Activated T-cell treated with anti-CD3 and anti-CD28 coated beads, Interleukin-2, amount 50 U/mL, for 24 hours (primary cell): ENCODE results near the gene PLIN5.
"Not testable (repeated sequence)": the region's sequence is repeated elsewhere in the genome, so short reads cannot be mapped to it uniquely, and the experiment has no call there.

Source experiments
- DNase-seq: peaks from one replicate; pipeline ENCODE4 v3.0.0-alpha.2; 2020
- H3K27ac Mint-ChIP-seq: 2 replicates; pipeline ENCODE4 v1.8.0; 2020; ENCODE audit warnings: mild to moderate bottlenecking, mixed read lengths
- H3K27me3 Mint-ChIP-seq: 2 replicates; pipeline ENCODE4 v1.8.0; 2020; ENCODE audit warnings: mixed read lengths
- H3K36me3 Mint-ChIP-seq: 2 replicates; pipeline ENCODE4 v1.8.0; 2020; ENCODE audit warnings: low read depth, mixed read lengths
- H3K4me1 Mint-ChIP-seq: 2 replicates; pipeline ENCODE4 v1.8.0; 2020; ENCODE audit warnings: low read depth, mixed read lengths
- H3K4me3 Mint-ChIP-seq: 2 replicates; pipeline ENCODE4 v1.8.0; 2020; ENCODE audit warnings: mild to moderate bottlenecking, moderate library complexity, mixed read lengths
- H3K9me3 Mint-ChIP-seq: 2 replicates; pipeline ENCODE4 v1.8.0; 2020; ENCODE audit warnings: mixed read lengths

PLIN5 gene

GRCh38 chr19:4575267-4576015, 40.4 kb upstream of the PLIN5 start:
- H3K4me3 Mint-ChIP-seq: no peak overlapping the region
- DNase-seq: no peak
- peaks cover 62% of the 10 kb centered on the region for H3K27me3 Mint-ChIP-seq
- no peaks in the 10 kb centered on the region for H3K36me3 Mint-ChIP-seq
- no peaks in the 10 kb centered on the region for H3K9me3 Mint-ChIP-seq
- H3K27ac Mint-ChIP-seq: peak overlapping the region; percentile 11
- H3K4me1 Mint-ChIP-seq: peaks cover 9% of the 10 kb centered on the region

GRCh38 chr19:4573682-4574081, 38.7 kb upstream of the PLIN5 start:
- H3K4me3 Mint-ChIP-seq: no peak overlapping the region
- peaks cover 9% of the 10 kb centered on the region for H3K4me1 Mint-ChIP-seq
- no peak overlapping the region for H3K27ac Mint-ChIP-seq
- DNase-seq: no peak
- no peaks in the 10 kb centered on the region for H3K36me3 Mint-ChIP-seq
- H3K27me3 Mint-ChIP-seq: peaks cover 46% of the 10 kb centered on the region
- H3K9me3 Mint-ChIP-seq: no peaks in the 10 kb centered on the region

DNA sequence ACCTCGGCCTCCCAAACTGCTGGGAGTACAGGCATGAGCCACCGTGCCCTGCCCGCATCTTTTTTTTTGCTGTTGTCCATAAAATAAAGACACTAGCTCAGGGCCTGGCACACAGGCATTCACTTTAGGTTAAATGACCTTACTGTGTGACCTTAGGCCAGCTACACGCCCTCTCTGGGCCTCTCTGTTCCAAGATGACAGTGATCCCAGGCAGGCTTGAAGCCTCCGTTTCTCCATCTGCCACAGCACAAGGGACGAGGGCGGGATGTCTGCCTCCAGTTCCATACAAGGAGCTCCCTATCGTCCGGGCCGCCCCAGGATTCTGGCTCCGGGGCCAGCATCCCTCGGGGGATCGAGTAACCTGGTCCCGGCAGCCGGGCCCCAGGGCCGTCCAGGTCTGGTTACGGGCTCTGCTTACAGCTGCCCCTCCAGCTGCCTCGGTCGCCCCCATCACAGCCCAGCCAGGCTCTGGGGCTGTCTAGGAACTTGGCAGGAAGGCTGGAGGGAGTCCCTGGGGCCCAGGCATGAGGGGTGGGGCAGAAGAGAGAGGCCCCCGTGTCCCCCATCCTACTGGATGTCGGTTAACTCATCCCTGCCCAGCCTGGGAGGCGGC, 36.4 kb upstream of the PLIN5 start:
- no peaks in the 10 kb centered on the region for H3K9me3 Mint-ChIP-seq
- no peaks in the 10 kb centered on the region for H3K36me3 Mint-ChIP-seq
- H3K4me1 Mint-ChIP-seq: peaks cover 9% of the 10 kb centered on the region
- no peak for DNase-seq
- H3K4me3 Mint-ChIP-seq: no peak overlapping the region
- H3K27me3 Mint-ChIP-seq: peaks cover 39% of the 10 kb centered on the region
- no peak overlapping the region for H3K27ac Mint-ChIP-seq

DNA sequence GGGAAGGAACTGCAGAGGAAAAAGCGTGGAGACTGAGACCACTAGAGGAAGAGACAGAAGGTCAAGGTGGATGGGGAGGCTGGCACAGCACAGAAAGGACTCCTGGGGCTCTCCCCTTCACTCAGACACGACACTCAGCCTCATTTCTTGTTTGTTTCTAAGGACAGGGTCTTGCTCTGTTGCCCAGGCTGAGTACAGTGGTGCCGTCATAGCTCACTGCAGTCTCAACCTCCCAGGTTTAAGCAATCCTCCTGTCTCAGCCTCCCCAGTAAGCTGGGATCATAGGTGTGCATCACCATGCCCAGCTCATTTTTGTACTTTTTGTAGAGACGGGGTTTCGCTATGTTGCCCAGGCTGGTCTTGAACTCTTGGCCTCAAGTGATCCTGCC, 35.9 kb upstream of the PLIN5 start:
- no peak overlapping the region for H3K27ac Mint-ChIP-seq
- no peaks in the 10 kb centered on the region for H3K9me3 Mint-ChIP-seq
- no peak overlapping the region for H3K4me3 Mint-ChIP-seq
- peaks cover 34% of the 10 kb centered on the region for H3K27me3 Mint-ChIP-seq
- no peak for DNase-seq
- H3K36me3 Mint-ChIP-seq: no peaks in the 10 kb centered on the region
- H3K4me1 Mint-ChIP-seq: peaks cover 7% of the 10 kb centered on the region

- H3K27ac Mint-ChIP-seq: no peak overlapping the region
- H3K4me3 Mint-ChIP-seq: no peak overlapping the region
- no peak for DNase-seq
- H3K4me1 Mint-ChIP-seq: peaks cover 3% of the 10 kb centered on the region
- peaks cover 29% of the 10 kb centered on the region for H3K27me3 Mint-ChIP-seq
- no peaks in the 10 kb centered on the region for H3K36me3 Mint-ChIP-seq
- no peaks in the 10 kb centered on the region for H3K9me3 Mint-ChIP-seq
These were observed 35.4 kb upstream of the PLIN5 start for GRCh38 chr19:4570402-4570801.

DNA sequence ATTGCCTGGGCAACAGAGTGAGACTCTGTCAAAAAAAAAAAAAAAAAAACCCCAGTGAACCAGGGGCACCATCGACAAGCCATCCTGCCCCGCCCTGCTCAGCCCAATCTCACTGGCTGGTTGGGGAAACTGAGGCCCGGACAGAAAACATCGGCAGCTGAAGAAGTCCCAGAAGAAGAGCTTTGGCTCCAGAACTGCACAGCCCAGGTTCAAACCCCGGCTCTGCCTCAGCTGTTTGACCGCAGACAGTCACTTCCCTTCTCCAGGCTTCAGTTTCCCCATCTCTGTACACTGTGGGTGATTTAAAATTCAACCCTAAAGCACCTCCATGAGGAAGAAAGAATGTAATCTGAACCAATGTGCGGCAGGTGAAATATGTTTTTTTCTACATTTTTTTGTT, 33.9 kb upstream of the PLIN5 start:
- H3K36me3 Mint-ChIP-seq: no peaks in the 10 kb centered on the region
- no peaks in the 10 kb centered on the region for H3K4me1 Mint-ChIP-seq
- no peak for DNase-seq
- H3K27me3 Mint-ChIP-seq: peaks cover 16% of the 10 kb centered on the region
- H3K9me3 Mint-ChIP-seq: no peaks in the 10 kb centered on the region
- H3K4me3 Mint-ChIP-seq: no peak overlapping the region
- no peak overlapping the region for H3K27ac Mint-ChIP-seq

GRCh38 chr19:4567584-4568071, 32.6 kb upstream of the PLIN5 start:
- no peak overlapping the region for H3K27ac Mint-ChIP-seq
- H3K4me1 Mint-ChIP-seq: no peaks in the 10 kb centered on the region
- H3K4me3 Mint-ChIP-seq: no peak overlapping the region
- DNase-seq: peak; percentile 77
- H3K9me3 Mint-ChIP-seq: no peaks in the 10 kb centered on the region
- peaks cover 11% of the 10 kb centered on the region for H3K27me3 Mint-ChIP-seq
- H3K36me3 Mint-ChIP-seq: no peaks in the 10 kb centered on the region

- no peak overlapping the region for H3K4me3 Mint-ChIP-seq
- no peaks in the 10 kb centered on the region for H3K4me1 Mint-ChIP-seq
- no peaks in the 10 kb centered on the region for H3K9me3 Mint-ChIP-seq
- H3K36me3 Mint-ChIP-seq: no peaks in the 10 kb centered on the region
- peaks cover 11% of the 10 kb centered on the region for H3K27me3 Mint-ChIP-seq
- DNase-seq: no peak
- H3K27ac Mint-ChIP-seq: no peak overlapping the region
These were observed 31.5 kb upstream of the PLIN5 start for GRCh38 chr19:4566402-4567051.

- H3K36me3 Mint-ChIP-seq, H3K4me1 Mint-ChIP-seq, DNase-seq, H3K4me3 Mint-ChIP-seq, H3K9me3 Mint-ChIP-seq, H3K27ac Mint-ChIP-seq: not testable (repeated sequence)
- peaks cover 11% of the 10 kb centered on the region for H3K27me3 Mint-ChIP-seq
These were observed 28.5 kb upstream of the PLIN5 start for GRCh38 chr19:4563562-4563961.

- H3K27ac Mint-ChIP-seq, DNase-seq: not testable (repeated sequence)
These were observed 27.1 kb upstream of the PLIN5 start for GRCh38 chr19:4562085-4562484.

DNA sequence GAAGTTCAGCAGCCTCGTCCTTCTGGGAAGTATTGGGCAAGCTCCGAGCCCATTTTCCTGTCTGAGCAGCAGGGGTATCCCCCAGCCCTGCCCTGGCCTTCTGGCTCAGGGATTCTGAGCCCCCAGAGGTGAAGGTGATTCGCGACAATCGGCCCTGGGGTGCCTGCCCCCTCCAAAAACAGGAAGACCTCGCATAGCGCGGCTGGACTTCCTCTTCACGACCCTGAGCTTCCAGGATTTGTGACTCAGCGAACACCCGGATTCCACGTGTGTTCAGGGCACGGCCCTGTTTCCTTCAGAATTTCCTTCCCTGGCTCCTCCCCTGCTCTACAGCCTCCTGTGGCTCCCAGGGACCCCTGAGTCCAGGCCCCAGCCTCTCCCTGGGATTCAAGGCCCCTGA, 24.5 kb upstream of the PLIN5 start, which contains the start of gene SEMA6B:
SEMA6B (minus strand) TSS at position 116 of the 400 bp plus-strand sequence. CDS start 1,227 bp downstream, outside the sequence.
- H3K4me3 Mint-ChIP-seq: no peak within 1 kb of the TSS
- no peaks in the 10 kb centered on the region for H3K27me3 Mint-ChIP-seq
- no peaks in the 10 kb centered on the region for H3K9me3 Mint-ChIP-seq
- H3K36me3 Mint-ChIP-seq: no peaks in the 10 kb centered on the region
- no peak for DNase-seq
- no peaks in the 10 kb centered on the region for H3K4me1 Mint-ChIP-seq
- H3K27ac Mint-ChIP-seq: no peak within 1 kb of the TSS

More at GRCh38 chr19:4562085-4562484, 27.1 kb upstream of the PLIN5 start:
- not testable (repeated sequence) for H3K36me3 Mint-ChIP-seq, H3K4me1 Mint-ChIP-seq, H3K4me3 Mint-ChIP-seq, H3K9me3 Mint-ChIP-seq, H3K27me3 Mint-ChIP-seq

- H3K4me3 Mint-ChIP-seq: no peak overlapping the region
These were observed 23.2 kb upstream of the PLIN5 start for GRCh38 chr19:4557971-4558941.

DNA sequence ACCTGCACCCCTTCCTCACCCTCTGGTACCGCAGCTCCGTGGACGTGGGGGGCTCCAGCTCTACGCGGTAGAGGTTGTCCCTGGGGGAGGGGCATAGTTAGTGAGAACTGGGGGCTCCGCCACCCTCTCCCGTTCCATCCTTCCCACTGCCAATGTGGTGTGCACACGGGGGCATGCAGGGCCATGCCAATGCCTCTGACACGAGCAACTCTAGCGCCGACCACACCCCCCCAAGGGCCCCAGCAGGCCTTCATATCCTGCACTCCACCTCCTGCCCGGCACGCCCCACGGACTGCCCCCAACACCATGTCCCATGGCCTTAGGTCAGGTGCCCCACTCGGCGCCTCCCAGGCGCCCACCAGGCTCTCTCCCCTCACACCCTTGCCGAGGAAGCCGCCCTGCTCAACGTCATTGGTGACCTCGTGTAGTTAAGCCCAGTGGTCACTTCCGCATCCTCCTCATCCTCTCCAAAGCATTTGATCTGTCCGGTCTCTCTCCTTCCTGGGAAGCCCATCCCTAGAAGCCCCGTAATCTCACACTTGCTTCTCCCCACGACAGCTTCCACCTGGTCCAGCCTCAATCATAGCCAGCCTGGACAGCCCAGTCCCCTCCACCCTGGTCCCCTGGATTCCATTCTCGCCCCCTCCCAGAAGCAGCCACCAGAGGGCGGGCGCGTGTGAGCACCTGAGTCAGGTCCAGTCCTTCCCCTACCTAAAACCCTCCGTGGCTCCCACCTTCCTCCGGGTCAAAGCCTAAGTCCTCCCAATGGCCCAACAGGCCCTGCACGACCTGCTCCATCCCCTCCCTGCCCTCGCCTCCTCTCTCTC, 22.3 kb upstream of the PLIN5 start:
- H3K27me3 Mint-ChIP-seq: no peaks in the 10 kb centered on the region
- no peak overlapping the region for H3K27ac Mint-ChIP-seq
- H3K36me3 Mint-ChIP-seq: no peaks in the 10 kb centered on the region
- no peak for DNase-seq
- no peak overlapping the region for H3K4me3 Mint-ChIP-seq
- H3K9me3 Mint-ChIP-seq: no peaks in the 10 kb centered on the region
- no peaks in the 10 kb centered on the region for H3K4me1 Mint-ChIP-seq

More at GRCh38 chr19:4557971-4558941, 23.2 kb upstream of the PLIN5 start:
- no peak overlapping the region for H3K27ac Mint-ChIP-seq
- no peaks in the 10 kb centered on the region for H3K9me3 Mint-ChIP-seq
- no peaks in the 10 kb centered on the region for H3K27me3 Mint-ChIP-seq
- no peaks in the 10 kb centered on the region for H3K36me3 Mint-ChIP-seq
- H3K4me1 Mint-ChIP-seq: no peaks in the 10 kb centered on the region
- peak; percentile 60 for DNase-seq
